Gastrocnemius medialis (tissue), 4 donors: ENCODE data around the gene C3orf62.

Experiments used
- POLR2A ChIP-seq, 2 donors: fragments of 450-650 bp; IDR thresholded peaks; one replicate each; pipeline ENCODE4 v1.6.1; 2017; ENCODE audit warnings: antibody characterized with exemption in 2 of 2, mild to moderate bottlenecking in 2 of 2, moderate library complexity in 2 of 2
- TF ChIP-seq, protein P1 (sequence below), 5 experiments: fragments of 450-650 bp in 3 of 5; fragments of 200-600 bp in 2 of 5; sonication (generic) in 2 of 5; IDR thresholded peaks in 4 of 5; conservative IDR thresholded peaks in 1 of 5; 1 replicate in 4 of 5; 2 replicates in 1 of 5; pipeline ENCODE4 v1.5.1; 2016 to 2019; ENCODE audit warnings: antibody characterized with exemption in 5 of 5, mild to moderate bottlenecking in 3 of 5, moderate library complexity in 3 of 5

- TF ChIP-seq, protein P1, sequence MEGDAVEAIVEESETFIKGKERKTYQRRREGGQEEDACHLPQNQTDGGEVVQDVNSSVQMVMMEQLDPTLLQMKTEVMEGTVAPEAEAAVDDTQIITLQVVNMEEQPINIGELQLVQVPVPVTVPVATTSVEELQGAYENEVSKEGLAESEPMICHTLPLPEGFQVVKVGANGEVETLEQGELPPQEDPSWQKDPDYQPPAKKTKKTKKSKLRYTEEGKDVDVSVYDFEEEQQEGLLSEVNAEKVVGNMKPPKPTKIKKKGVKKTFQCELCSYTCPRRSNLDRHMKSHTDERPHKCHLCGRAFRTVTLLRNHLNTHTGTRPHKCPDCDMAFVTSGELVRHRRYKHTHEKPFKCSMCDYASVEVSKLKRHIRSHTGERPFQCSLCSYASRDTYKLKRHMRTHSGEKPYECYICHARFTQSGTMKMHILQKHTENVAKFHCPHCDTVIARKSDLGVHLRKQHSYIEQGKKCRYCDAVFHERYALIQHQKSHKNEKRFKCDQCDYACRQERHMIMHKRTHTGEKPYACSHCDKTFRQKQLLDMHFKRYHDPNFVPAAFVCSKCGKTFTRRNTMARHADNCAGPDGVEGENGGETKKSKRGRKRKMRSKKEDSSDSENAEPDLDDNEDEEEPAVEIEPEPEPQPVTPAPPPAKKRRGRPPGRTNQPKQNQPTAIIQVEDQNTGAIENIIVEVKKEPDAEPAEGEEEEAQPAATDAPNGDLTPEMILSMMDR (IDR thresholded peaks at IDR 0.05 in 4 of 5, conservative IDR thresholded peaks at IDR 0.05 in 1 of 5), result no peak
- TF ChIP-seq POLR2A (IDR thresholded peaks at IDR 0.05), result no peak
Observed at GRCh38 chr3:49255112-49255511, 21.9 kb downstream of the C3orf62 start.
